ENCODE data around the gene GCK.

Gene GCK

DNA sequence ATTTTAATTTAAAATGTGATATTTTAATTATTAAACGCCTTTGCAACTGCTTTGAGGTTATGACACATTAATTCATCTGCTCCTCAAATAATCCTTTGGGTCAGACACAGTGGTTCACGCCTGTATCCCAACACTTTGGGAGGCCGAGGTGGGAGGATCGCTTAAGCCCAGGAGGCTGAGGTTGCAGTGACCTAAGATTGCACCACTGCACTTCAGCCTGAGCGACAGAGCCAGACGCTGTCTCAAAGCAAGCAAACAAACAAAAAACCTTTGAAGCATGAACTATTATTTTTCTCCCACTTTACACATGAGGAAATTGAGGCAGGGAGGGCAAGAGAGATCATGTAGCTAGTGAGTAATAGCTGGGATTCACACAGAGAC, 64.4 kb downstream of the GCK start:
- Histone ChIP-seq H3K36me3 (ENCODE audit: insufficient read depth, low read length) (peaks cover 14% of the 10 kb centered on the region), H3K4me3 (ENCODE audit: low read length) (no peak overlapping the region), H3K9me3 (ENCODE audit: low read length) (no peaks in the 10 kb centered on the region), H3K27me3 (ENCODE audit: insufficient read depth, low read length) (peaks cover 4% of the 10 kb centered on the region), H3K4me1 (ENCODE audit: insufficient read depth, low read length) (peaks cover 9% of the 10 kb centered on the region), H2AFZ (ENCODE audit: low read depth, low read length) (no peak overlapping the region)

DNA sequence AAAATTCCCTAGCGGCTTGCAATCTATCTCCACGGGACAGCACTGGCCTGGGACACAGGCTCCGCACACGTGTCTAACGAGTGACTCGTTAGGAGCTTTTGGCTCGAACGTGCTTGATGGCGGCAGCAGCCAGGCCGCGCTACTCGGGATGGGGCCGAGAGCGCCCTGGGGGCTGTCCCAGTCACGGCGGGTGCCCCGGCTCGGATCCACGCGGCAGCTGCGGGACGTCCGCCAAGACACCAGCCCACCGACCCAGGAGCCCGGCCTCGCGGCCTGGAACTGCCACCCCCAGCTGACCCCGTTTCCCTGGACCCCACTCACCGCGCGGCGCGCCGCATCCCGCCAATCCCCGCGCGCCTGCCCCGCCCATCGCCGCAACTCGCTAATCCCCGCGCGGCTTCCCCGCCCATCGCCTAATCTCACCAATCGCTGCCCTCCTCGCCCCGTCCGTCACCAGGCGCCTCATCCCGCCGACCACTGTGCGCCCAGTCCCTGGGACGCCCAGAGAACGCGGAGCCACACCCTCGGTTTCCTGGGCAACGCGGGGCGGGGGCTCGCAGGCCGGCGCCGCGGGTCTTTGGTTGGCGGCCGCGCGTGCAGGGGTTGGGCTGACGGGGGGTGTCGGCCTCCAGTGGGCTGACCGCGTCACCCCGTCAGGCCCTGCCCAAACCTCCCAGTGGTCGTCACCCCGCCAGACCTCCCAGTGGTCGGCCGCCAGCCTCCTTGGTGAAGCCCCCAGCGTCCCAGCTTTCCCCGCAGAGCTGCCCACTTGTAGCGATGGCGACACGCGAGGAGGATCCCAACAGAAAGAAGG, 65.8 kb downstream of the GCK start, which contains the start of gene POLD2:
Gene POLD2, minus strand, starts transcription at position 359 of the 814 bp plus-strand sequence. CDS start 1,495 bp downstream, outside the sequence.
- H3K27me3 ChIP-seq (ENCODE audit: insufficient read depth, low read length) = peaks cover 4% of the 10 kb centered on the region
- H2AFZ ChIP-seq (ENCODE audit: low read depth, low read length) = peak within 1 kb of the TSS; percentile 60
- no peaks in the 10 kb centered on the region for H3K9me3 ChIP-seq (ENCODE audit: low read length)
- peaks cover 9% of the 10 kb centered on the region for H3K4me1 ChIP-seq (ENCODE audit: insufficient read depth, low read length)
- H3K36me3 ChIP-seq (ENCODE audit: insufficient read depth, low read length) = peaks cover 23% of the 10 kb centered on the region
- H3K4me3 ChIP-seq (ENCODE audit: low read length) = peak within 1 kb of the TSS; percentile 97

DNA sequence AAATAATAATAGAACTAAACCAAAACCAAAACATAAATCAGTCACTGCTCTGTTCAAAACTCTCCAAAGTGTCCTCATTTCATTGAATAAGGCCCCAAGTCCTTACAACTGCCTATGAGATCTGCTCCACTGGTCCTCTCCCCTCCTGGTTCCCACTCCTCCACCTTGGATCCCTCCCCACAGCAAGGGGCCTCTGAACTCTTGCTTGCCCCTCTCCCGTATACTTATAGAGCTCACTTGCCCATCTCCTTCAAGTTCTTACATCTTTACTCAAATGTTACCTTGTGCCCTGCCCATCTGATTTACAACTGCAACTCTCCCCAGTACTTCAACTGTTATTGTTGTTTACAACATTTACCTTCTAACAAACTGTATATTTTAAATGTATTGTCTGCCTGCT, 66.7 kb downstream of the GCK start:
- H2AFZ ChIP-seq (ENCODE audit: low read depth, low read length) = no peak overlapping the region
- peak overlapping the region; percentile 97 for H3K4me3 ChIP-seq (ENCODE audit: low read length)
- H3K9me3 ChIP-seq (ENCODE audit: low read length) = no peaks in the 10 kb centered on the region
- H3K27me3 ChIP-seq (ENCODE audit: insufficient read depth, low read length) = no peaks in the 10 kb centered on the region
- peaks cover 9% of the 10 kb centered on the region for H3K4me1 ChIP-seq (ENCODE audit: insufficient read depth, low read length)
- peaks cover 32% of the 10 kb centered on the region for H3K36me3 ChIP-seq (ENCODE audit: insufficient read depth, low read length)

DNA sequence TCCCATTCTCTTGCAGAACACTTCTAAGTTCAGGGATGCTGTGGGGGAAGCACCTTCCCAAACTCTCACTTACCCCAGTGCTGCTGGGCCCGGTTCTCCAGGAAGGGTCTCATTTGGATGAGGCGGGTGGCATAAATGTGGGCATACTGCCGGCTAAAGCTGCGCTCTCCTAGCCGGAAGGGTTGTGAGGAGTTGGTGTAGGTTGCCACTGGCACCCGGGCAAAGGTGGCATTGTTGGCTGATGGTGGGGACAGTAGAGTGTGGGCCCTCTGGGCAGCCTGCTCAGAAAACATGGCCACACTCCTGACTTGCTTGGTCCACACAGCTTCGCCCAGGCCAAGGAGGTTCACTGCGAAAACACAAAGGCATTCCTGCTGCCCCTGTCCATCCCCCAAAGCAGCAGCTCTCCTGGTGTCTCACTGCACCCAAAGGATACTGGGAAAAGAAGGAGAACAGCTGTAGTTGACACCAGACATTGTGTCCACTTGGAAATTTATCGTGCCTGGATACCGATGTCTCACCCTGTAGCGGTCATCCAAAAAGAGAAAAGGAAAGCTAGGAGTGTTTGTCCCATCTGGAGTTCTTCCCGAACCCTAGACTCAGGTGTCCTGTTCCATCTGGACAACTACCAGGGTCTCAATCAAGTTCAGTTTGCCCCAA, 67.3 kb downstream of the GCK start:
- no peaks in the 10 kb centered on the region for H3K9me3 ChIP-seq (ENCODE audit: low read length)
- H3K27me3 ChIP-seq (ENCODE audit: insufficient read depth, low read length) = no peaks in the 10 kb centered on the region
- peaks cover 37% of the 10 kb centered on the region for H3K36me3 ChIP-seq (ENCODE audit: insufficient read depth, low read length)
- H2AFZ ChIP-seq (ENCODE audit: low read depth, low read length) = no peak overlapping the region
- peak overlapping the region; percentile 97 for H3K4me3 ChIP-seq (ENCODE audit: low read length)
- peaks cover 9% of the 10 kb centered on the region for H3K4me1 ChIP-seq (ENCODE audit: insufficient read depth, low read length)

DNA sequence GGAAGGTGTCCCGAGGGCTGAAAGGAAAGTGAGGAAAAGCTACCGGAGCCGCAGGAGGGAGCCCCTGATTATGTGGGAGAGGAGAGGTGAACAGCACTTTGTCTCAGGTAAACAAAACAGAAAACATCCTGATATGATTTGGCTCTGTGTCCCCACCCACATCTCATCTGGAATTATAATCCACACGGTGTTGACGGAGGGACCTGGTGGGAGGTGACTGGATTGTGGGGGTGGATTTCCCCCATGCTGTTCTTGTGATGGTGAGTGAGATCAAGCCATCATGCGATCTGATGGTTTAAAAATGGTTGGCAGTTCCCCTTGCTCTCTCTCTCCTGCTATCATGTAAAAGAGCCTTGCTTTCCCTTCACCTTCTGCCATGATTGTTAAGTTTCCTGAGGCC, 68.8 kb downstream of the GCK start:
- Histone ChIP-seq H3K9me3 (ENCODE audit: low read length) (no peaks in the 10 kb centered on the region), H3K27me3 (ENCODE audit: insufficient read depth, low read length) (no peaks in the 10 kb centered on the region), H2AFZ (ENCODE audit: low read depth, low read length) (no peak overlapping the region), H3K4me1 (ENCODE audit: insufficient read depth, low read length) (peaks cover 9% of the 10 kb centered on the region), H3K4me3 (ENCODE audit: low read length) (no peak overlapping the region), H3K36me3 (ENCODE audit: insufficient read depth, low read length) (peaks cover 45% of the 10 kb centered on the region)

DNA sequence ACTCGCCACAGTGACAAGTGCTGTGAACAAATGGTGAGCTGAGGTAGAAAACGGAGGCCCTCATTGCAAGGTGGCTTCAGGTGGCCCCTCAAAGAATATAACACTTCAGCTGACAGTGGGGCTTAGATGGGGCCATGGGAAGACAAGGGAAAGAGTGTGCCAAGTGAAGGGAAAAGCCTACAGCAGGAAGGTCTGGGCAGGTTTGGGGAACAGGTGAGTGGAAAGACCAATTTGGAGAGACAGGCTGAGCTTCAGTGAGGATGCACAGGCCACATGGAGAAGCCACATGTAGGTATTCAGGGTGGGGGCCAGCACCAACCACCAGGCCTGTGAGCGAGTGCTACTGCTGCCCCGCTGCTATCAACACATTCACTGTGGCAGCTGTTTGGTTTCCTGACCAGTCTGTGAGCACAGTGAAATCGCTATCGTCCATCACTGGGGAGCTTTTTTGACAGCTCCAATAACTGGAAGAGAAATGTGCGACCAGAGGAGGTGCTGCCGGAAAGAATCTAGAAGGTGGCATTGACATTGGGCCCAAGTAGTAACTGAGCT, 69.3 kb downstream of the GCK start:
- Histone ChIP-seq H3K9me3 (ENCODE audit: low read length) (no peaks in the 10 kb centered on the region), H3K4me1 (ENCODE audit: insufficient read depth, low read length) (peaks cover 9% of the 10 kb centered on the region), H3K4me3 (ENCODE audit: low read length) (no peak overlapping the region), H3K36me3 (ENCODE audit: insufficient read depth, low read length) (peaks cover 50% of the 10 kb centered on the region), H2AFZ (ENCODE audit: low read depth, low read length) (no peak overlapping the region), H3K27me3 (ENCODE audit: insufficient read depth, low read length) (no peaks in the 10 kb centered on the region)

DNA sequence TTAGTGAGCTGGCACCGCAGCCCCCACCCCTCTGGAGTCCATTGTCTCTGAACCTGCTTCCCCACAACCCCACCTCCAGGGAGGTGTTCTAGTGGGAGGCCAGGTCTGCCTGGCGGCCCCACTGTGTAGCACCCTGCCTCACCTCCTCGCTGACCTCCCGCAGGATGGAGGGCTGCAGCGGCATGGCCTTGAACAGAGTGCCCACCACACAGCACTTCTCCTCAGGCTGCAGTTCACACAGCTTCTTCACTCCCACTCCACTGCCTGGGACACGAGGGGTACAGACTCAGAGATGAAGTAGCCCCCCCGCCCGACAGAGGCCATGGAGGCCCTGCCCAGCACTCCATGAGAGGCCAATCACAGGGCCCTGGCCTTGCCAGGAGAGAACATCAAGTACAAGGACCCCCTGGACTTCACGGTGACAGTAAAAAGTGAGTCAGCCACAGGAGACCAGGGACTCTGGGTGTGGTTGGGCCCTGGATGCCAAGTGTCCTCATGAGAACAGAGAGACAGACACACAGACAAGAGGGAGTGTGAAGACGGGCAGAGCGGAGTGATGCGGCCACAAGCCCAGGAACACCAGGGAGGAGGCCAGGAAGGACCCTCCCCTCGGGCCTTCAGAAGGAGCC, 71.3 kb downstream of the GCK start:
- H3K4me1 ChIP-seq (ENCODE audit: insufficient read depth, low read length) = peaks cover 9% of the 10 kb centered on the region
- H3K36me3 ChIP-seq (ENCODE audit: insufficient read depth, low read length) = peaks cover 61% of the 10 kb centered on the region
- no peak overlapping the region for H3K4me3 ChIP-seq (ENCODE audit: low read length)
- peaks cover 2% of the 10 kb centered on the region for H3K9me3 ChIP-seq (ENCODE audit: low read length)
- H2AFZ ChIP-seq (ENCODE audit: low read depth, low read length) = no peak overlapping the region
- H3K27me3 ChIP-seq (ENCODE audit: insufficient read depth, low read length) = no peaks in the 10 kb centered on the region

DNA sequence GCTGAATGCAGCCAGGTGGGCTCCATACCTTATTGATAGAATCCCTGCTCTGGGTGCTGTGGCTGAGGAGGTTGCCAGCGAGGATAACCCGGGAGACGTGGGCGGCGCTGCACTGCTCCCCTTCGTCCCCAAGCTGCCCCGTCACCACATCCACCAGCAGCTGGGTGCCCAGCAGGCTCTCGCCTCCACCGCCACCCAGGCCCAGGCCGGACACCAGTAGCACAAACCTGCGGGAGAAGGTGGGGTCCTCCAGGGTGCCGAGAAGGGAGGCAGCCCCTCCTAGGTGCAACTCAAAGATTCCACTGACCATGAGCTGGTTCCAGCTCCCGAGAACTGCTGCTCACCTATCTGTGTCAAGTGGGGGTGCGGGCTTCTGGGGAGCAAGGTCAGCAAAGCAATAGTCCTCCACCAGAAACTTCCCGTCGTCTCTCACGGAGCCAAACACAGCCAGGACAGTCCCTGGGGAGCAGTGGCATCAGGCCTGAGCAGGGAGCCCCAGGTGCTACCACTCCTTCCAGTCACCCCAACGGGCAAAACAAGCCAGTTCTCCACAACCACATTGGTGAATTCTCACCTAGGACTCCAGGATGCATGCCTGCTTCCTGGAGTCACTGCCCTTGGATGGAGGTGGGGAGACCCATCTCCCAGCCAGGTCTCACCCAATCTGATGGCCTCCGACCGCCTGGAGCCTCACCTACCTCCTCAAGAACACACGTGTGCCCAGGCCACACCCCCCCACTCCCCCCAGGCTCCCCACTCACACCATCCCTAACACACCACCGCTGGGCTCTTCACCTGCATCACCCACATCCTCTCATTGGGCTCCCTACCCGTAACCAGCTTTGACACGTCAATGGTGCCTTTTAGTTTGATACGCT, 72.2 kb downstream of the GCK start:
- Histone ChIP-seq H3K4me1 (ENCODE audit: insufficient read depth, low read length) (peaks cover 2% of the 10 kb centered on the region), H3K4me3 (ENCODE audit: low read length) (no peak overlapping the region), H3K27me3 (ENCODE audit: insufficient read depth, low read length) (no peaks in the 10 kb centered on the region), H3K36me3 (ENCODE audit: insufficient read depth, low read length) (peaks cover 61% of the 10 kb centered on the region), H2AFZ (ENCODE audit: low read depth, low read length) (no peak overlapping the region), H3K9me3 (ENCODE audit: low read length) (peaks cover 2% of the 10 kb centered on the region)

DNA sequence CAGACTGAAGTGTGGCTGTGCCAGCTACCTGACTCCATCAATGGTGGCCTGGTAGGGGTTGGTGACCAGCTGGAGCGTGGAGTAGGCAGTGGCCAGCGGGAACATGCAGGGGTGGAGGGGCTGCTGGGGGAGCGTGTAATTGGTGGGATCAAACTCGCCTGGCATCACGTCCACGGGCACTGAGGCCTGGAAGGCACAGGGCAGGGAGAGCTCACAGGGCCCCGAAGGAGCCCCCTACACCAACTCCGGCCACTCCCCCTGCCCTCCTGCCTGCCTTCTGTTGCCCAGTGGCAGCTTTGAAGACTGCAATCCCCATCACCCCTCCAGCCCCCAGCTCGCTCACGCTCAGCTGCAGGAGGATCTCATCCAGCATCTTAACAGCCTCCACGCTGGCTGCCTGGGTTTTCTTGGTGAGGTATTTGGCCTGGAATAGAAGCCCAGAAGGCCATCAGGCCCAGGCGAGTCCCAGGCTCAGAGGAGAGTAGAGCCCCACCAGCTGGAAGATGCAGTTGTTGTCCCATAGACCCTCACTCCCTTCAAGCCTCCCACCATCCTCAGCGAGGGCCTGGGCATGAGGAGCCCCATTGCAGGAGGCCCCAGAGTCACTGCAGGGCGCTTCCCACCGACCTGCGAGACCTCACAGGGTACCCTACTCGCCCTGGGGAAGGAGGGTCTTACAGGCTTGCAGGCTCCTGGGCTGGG, 73.0 kb downstream of the GCK start:
- H3K27me3 ChIP-seq (ENCODE audit: insufficient read depth, low read length) = no peaks in the 10 kb centered on the region
- H3K4me3 ChIP-seq (ENCODE audit: low read length) = no peak overlapping the region
- peaks cover 60% of the 10 kb centered on the region for H3K36me3 ChIP-seq (ENCODE audit: insufficient read depth, low read length)
- no peak overlapping the region for H2AFZ ChIP-seq (ENCODE audit: low read depth, low read length)
- no peaks in the 10 kb centered on the region for H3K4me1 ChIP-seq (ENCODE audit: insufficient read depth, low read length)
- H3K9me3 ChIP-seq (ENCODE audit: low read length) = peaks cover 2% of the 10 kb centered on the region

DNA sequence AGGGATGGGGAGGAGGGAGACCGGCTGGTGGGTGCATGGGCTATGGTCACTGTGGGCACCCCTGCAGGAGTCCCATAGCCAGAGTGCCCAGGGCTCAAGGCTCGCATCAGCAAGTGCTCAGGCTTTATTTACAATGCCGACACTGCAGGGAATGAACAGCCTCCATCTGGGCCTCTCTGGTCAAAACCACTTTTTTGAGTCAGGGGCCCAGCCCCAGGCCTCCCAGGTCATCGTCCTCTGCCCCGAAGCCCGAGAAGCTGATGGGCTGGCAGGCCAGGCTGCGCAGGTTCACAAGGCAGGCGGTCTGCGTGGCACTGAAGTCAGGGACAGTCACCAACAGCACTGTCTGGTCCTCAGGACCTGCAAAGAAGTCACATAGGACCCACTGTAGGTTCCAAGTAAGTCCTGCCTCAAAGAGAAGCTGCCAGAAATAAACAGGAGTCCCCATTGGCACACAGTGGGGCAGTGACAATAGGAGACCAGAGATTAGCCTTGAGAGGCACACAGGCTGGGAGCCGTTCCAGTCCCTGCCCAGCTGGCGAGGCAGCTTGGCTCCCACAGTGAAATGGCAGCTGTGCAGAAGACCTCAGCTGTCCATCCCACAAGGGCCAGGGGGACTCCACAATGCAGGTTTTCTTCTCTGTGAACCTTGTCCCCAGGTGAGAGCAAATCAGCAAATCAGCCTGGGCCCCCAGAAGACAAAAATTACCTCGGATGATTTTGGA, 74.5 kb downstream of the GCK start:
- Histone ChIP-seq H2AFZ (ENCODE audit: low read depth, low read length) (no peak overlapping the region), H3K9me3 (ENCODE audit: low read length) (peaks cover 2% of the 10 kb centered on the region), H3K36me3 (ENCODE audit: insufficient read depth, low read length) (peaks cover 47% of the 10 kb centered on the region), H3K4me1 (ENCODE audit: insufficient read depth, low read length) (no peaks in the 10 kb centered on the region), H3K4me3 (ENCODE audit: low read length) (no peak overlapping the region), H3K27me3 (ENCODE audit: insufficient read depth, low read length) (no peaks in the 10 kb centered on the region)

DNA sequence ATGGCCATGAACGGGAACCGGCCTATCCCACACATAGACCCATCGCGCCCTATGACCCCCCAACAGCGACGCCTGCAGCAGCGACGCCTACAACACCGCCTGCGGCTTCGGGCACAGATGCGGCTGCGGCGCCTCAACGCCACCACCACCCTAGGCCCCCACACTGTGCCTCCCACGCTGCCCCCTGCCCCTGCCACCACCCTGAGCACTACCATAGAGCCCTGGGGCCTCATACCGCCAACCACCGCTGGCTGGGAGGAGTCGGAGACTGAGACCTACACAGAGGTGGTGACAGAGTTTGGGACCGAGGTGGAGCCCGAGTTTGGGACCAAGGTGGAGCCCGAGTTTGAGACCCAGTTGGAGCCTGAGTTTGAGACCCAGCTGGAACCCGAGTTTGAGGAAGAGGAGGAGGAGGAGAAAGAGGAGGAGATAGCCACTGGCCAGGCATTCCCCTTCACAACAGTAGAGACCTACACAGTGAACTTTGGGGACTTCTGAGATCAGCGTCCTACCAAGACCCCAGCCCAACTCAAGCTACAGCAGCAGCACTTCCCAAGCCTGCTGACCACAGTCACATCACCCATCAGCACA, 75.4 kb downstream of the GCK start:
- H3K9me3 ChIP-seq (ENCODE audit: low read length) = peaks cover 2% of the 10 kb centered on the region
- H3K4me1 ChIP-seq (ENCODE audit: insufficient read depth, low read length) = no peaks in the 10 kb centered on the region
- H3K4me3 ChIP-seq (ENCODE audit: low read length) = no peak overlapping the region
- H3K27me3 ChIP-seq (ENCODE audit: insufficient read depth, low read length) = no peaks in the 10 kb centered on the region
- peaks cover 38% of the 10 kb centered on the region for H3K36me3 ChIP-seq (ENCODE audit: insufficient read depth, low read length)
- no peak overlapping the region for H2AFZ ChIP-seq (ENCODE audit: low read depth, low read length)

All from neuron (in vitro differentiated cells).